Astrocyte of the cerebellum (primary cell): ENCODE results near the gene TBCK.
"Not testable (repeated sequence)": the region's sequence is repeated elsewhere in the genome, so short reads cannot be mapped to it uniquely, and the experiment has no call there.

Experiments
- DNase-seq: peaks from one replicate; pipeline ENCODE4 v3.0.0-alpha.2; 2011; ENCODE audit warnings: low read depth
- H3K4me3 ChIP-seq: 2 replicates; pipeline ENCODE4 v1.5.1; 2011; ENCODE audit warnings: mild to moderate bottlenecking, low read depth, low read length, moderate library complexity
- CTCF ChIP-seq: IDR thresholded peaks from 2 replicates; pipeline ENCODE4 v1.5.1; 2012; ENCODE audit warnings: low read length, low read depth, moderate library complexity, mild to moderate bottlenecking; ENCODE audit errors: missing control alignments
- in situ Hi-C: cut with HindIII; loops from 2 replicates; pipeline ENCODE4 v1.10.0; 2017; ENCODE audit warnings: low sequenced_read_pairs

The TBCK gene

GRCh38 chr4:106325800-106326199 lies 9.8 kb upstream of the TBCK start:
- TF ChIP-seq CTCF: no peak
- H3K4me3 ChIP-seq: no peak overlapping the region
- in situ Hi-C loops: no loop called here
- no peak for DNase-seq

GRCh38 chr4:106323119-106323518 lies 7.1 kb upstream of the TBCK start:
- TF ChIP-seq CTCF: no peak
- in situ Hi-C loops: no loop called here
- no peak overlapping the region for H3K4me3 ChIP-seq
- DNase-seq: no peak

- H3K4me3 ChIP-seq, in situ Hi-C loops, DNase-seq: not testable (repeated sequence)
Measured at GRCh38 chr4:106321814-106322213, 5.8 kb upstream of the TBCK start.

- H3K4me3 ChIP-seq, DNase-seq, in situ Hi-C loops: not testable (repeated sequence)
Measured at GRCh38 chr4:106321168-106321567, 5.2 kb upstream of the TBCK start.

GRCh38 chr4:106320235-106320634 lies 4.2 kb upstream of the TBCK start:
- DNase-seq: no peak
- TF ChIP-seq CTCF: no peak
- in situ Hi-C loops: no loop called here
- no peak overlapping the region for H3K4me3 ChIP-seq

GRCh38 chr4:106318511-106318910 lies 2.5 kb upstream of the TBCK start:
- no peak overlapping the region for H3K4me3 ChIP-seq
- TF ChIP-seq CTCF: no peak
- in situ Hi-C loops: no loop called here
- no peak for DNase-seq

- DNase-seq: no peak
- in situ Hi-C loops: no loop called here
- TF ChIP-seq CTCF: no peak
- H3K4me3 ChIP-seq: peak overlapping the region; percentile 86
Measured at GRCh38 chr4:106317815-106318214, 1.8 kb upstream of the TBCK start.

- TF ChIP-seq CTCF: no peak
- DNase-seq: no peak
- in situ Hi-C loops: no loop called here
- H3K4me3 ChIP-seq: peak overlapping the region; percentile 86
Measured at GRCh38 chr4:106316773-106317409, 882 bp upstream of the TBCK start.
